ENCODE results near the gene WSB1.
A peak's percentile ranks its signal among the peaks of the same experiment; 100 is the strongest.

WSB1 gene

GRCh38 chr17:27284811-27285415 is 9.0 kb upstream of the WSB1 start:
- TF ChIP-seq CTCF (IDR thresholded peaks at IDR 0.05; ENCODE audit: insufficient read depth, low read length, missing control alignments), result no peak
- DNase-seq (ENCODE audit: low read depth, low spot score), result no peak
- CTCF ChIA-PET, result interaction anchor here (1.9 kb wide), 1 partner anchor 47 kb away, joined by 4 read pairs; no protein-coding TSS in a partner anchor
- H3K4me3 ChIP-seq (ENCODE audit: low read depth, low read length), result no peak overlapping the region
- POLR2A ChIA-PET, result interaction anchor here (0.8 kb wide), 1 partner anchor 10 kb away, joined by 6 read pairs; no protein-coding TSS in a partner anchor

- POLR2A ChIA-PET, result interaction anchor here (0.8 kb wide), 1 partner anchor 9 kb away, joined by 6 read pairs; no protein-coding TSS in a partner anchor
- CTCF ChIA-PET, result interaction anchor here (1.9 kb wide), 1 partner anchor 48 kb away, joined by 4 read pairs; no protein-coding TSS in a partner anchor
- H3K4me3 ChIP-seq (ENCODE audit: low read depth, low read length), result no peak overlapping the region
- TF ChIP-seq CTCF (IDR thresholded peaks at IDR 0.05; ENCODE audit: insufficient read depth, low read length, missing control alignments), result no peak
- no peak for DNase-seq (ENCODE audit: low read depth, low spot score)
Measured at GRCh38 chr17:27285516-27285915, 8.4 kb upstream of the WSB1 start.

GRCh38 chr17:27288183-27288582 is 5.7 kb upstream of the WSB1 start:
- CTCF ChIA-PET, result no interaction called here
- H3K4me3 ChIP-seq (ENCODE audit: low read depth, low read length), result no peak overlapping the region
- DNase-seq (ENCODE audit: low read depth, low spot score), result no peak
- POLR2A ChIA-PET, result no interaction called here
- no peak for TF ChIP-seq CTCF (IDR thresholded peaks at IDR 0.05; ENCODE audit: insufficient read depth, low read length, missing control alignments)

- no peak overlapping the region for H3K4me3 ChIP-seq (ENCODE audit: low read depth, low read length)
- ChIA-PET POLR2A (no interaction called here), CTCF (no interaction called here)
- no peak for DNase-seq (ENCODE audit: low read depth, low spot score)
- TF ChIP-seq CTCF (IDR thresholded peaks at IDR 0.05; ENCODE audit: insufficient read depth, low read length, missing control alignments), result no peak
Measured at GRCh38 chr17:27289856-27290255, 4.1 kb upstream of the WSB1 start.

- POLR2A ChIA-PET, result no interaction called here
- TF ChIP-seq CTCF (IDR thresholded peaks at IDR 0.05; ENCODE audit: insufficient read depth, low read length, missing control alignments), result no peak
- CTCF ChIA-PET, result no interaction called here
- H3K4me3 ChIP-seq (ENCODE audit: low read depth, low read length), result no peak overlapping the region
- no peak for DNase-seq (ENCODE audit: low read depth, low spot score)
Measured at GRCh38 chr17:27290916-27291598, 2.9 kb upstream of the WSB1 start.

- TF ChIP-seq CTCF (IDR thresholded peaks at IDR 0.05; ENCODE audit: insufficient read depth, low read length, missing control alignments), result no peak
- ChIA-PET POLR2A (interaction anchor here (1.1 to 2.4 kb wide), 5 partner anchors 20 to 48 kb away, joined by 3 to 19 read pairs (median 11); no protein-coding TSS in a partner anchor), CTCF (interaction anchor here (0.8 to 1.7 kb wide), 6 partner anchors 37 to 307 kb away, joined by 3 to 9 read pairs (median 5); no protein-coding TSS in a partner anchor)
- peak overlapping the region; percentile 98 for H3K4me3 ChIP-seq (ENCODE audit: low read depth, low read length)
- no peak for DNase-seq (ENCODE audit: low read depth, low spot score)
Measured at GRCh38 chr17:27293359-27293897, 486 bp upstream of the WSB1 start.

Data from AG04449 (cell line).